Right atrium auricular region (tissue), 2 donors: ENCODE results near the gene AFF1. TPM values are rescaled to one million over a fixed set of nuclear protein-coding genes. Genes with fewer than 3 reads are reported as not detected.
"Not testable (repeated sequence)": the region's sequence is repeated elsewhere in the genome, so short reads cannot be mapped to it uniquely, and the experiment has no call there.

Source experiments
- DNase-seq: peaks from one replicate; pipeline ENCODE4 v3.0.0-alpha.2; 2019; ENCODE audit warnings: low spot score
- H3K27ac ChIP-seq, 2 donors: fragments of 200-600 bp; sonication (generic); 1 replicate in 1 of 2; 2 replicates in 1 of 2; pipeline ENCODE4 v1.5.1; 2016 to 2019
- H3K27me3 ChIP-seq, 2 donors: fragments of 200-600 bp; sonication (generic); one replicate each; pipeline versions ENCODE4 v1.5.1 to v1.6.0; 2017 to 2019
- H3K36me3 ChIP-seq: fragments of 200-600 bp; sonication (generic); one replicate; pipeline ENCODE4 v1.5.1; 2016
- H3K4me1 ChIP-seq, 2 donors: fragments of 200-600 bp; sonication (generic); one replicate each; pipeline versions ENCODE4 v1.5.1 to v1.6.0; 2017 to 2019
- H3K4me3 ChIP-seq, 2 donors: fragments of 200-600 bp; sonication (generic); 1 replicate in 1 of 2; 2 replicates in 1 of 2; pipeline ENCODE4 v1.5.1; 2017 to 2019; ENCODE audit warnings: mild to moderate bottlenecking in 1 of 2, moderate library complexity in 1 of 2
- H3K9me3 ChIP-seq, 2 donors: fragments of 200-600 bp; sonication (generic); one replicate each; pipeline ENCODE4 v1.5.1; 2019
- CTCF ChIP-seq, 2 donors: fragments of 200-600 bp; sonication (generic); IDR thresholded peaks; one replicate each; pipeline ENCODE4 v1.5.1; 2019; ENCODE audit warnings: antibody characterized with exemption in 2 of 2
- total RNA-seq, 2 donors: library from RNA; depleted of rRNA; stranded (reverse); fragments of >200 nt; gene quantifications; one replicate each; pipeline ENCODE4 v1.1.0, GENCODE V29; 2016

The AFF1 gene
- total RNA-seq, 2 donors from 2014 or later: 59.2 to 73.5 TPM

- no peak for DNase-seq
- Histone ChIP-seq H3K36me3 (no peaks in the 10 kb centered on the region), H3K27ac (peak overlapping the region; percentile 59 to 70), H3K4me3 (no peak overlapping the region), H3K9me3 (no peaks in the 10 kb centered on the region), H3K27me3 (no peaks in the 10 kb centered on the region), H3K4me1 (peaks cover 0 to 63% of the 10 kb centered on the region in 2 donors)
- no peak for TF ChIP-seq CTCF (IDR thresholded peaks at IDR 0.05)
Observed at GRCh38 chr4:87068583-87069021, 133.8 kb downstream of the AFF1 start.

- H3K27ac ChIP-seq: peak overlapping the region; percentile 59 to 70
- H3K27me3 ChIP-seq: no peaks in the 10 kb centered on the region
- H3K4me1 ChIP-seq: peaks cover 0 to 68% of the 10 kb centered on the region in 2 donors
- H3K36me3 ChIP-seq: no peaks in the 10 kb centered on the region
- H3K9me3 ChIP-seq: no peaks in the 10 kb centered on the region
- no peak overlapping the region for H3K4me3 ChIP-seq
- DNase-seq: no peak
- no peak for TF ChIP-seq CTCF (IDR thresholded peaks at IDR 0.05)
Observed at GRCh38 chr4:87069037-87069742, 134.4 kb downstream of the AFF1 start.

- Histone ChIP-seq H3K27ac (peak overlapping the region in 1 of 2 donors; percentile 13), H3K36me3 (no peaks in the 10 kb centered on the region), H3K9me3 (no peaks in the 10 kb centered on the region), H3K27me3 (no peaks in the 10 kb centered on the region), H3K4me1 (peaks cover 0 to 88% of the 10 kb centered on the region in 2 donors), H3K4me3 (no peak overlapping the region)
- no peak for DNase-seq
- TF ChIP-seq CTCF (IDR thresholded peaks at IDR 0.05): no peak
Observed at GRCh38 chr4:87071401-87071800, 136.6 kb downstream of the AFF1 start.

GRCh38 chr4:87072545-87072944 is 137.7 kb downstream of the AFF1 start:
- not testable (repeated sequence) for H3K36me3 ChIP-seq, H3K27me3 ChIP-seq, H3K4me3 ChIP-seq, H3K9me3 ChIP-seq, DNase-seq
- peak overlapping the region in 1 of 2 donors; percentile 64 for H3K27ac ChIP-seq
- peaks cover 0 to 92% of the 10 kb centered on the region in 2 donors for H3K4me1 ChIP-seq

- Histone ChIP-seq H3K4me3 (peak overlapping the region in 1 of 2 donors; percentile 0), H3K9me3 (no peaks in the 10 kb centered on the region), H3K27me3 (no peaks in the 10 kb centered on the region), H3K36me3 (no peaks in the 10 kb centered on the region), H3K27ac (peak overlapping the region; percentile 64 to 67), H3K4me1 (peaks cover 0 to 92% of the 10 kb centered on the region in 2 donors)
- DNase-seq: no peak
- no peak for TF ChIP-seq CTCF (IDR thresholded peaks at IDR 0.05)
Observed at GRCh38 chr4:87073199-87074120, 138.6 kb downstream of the AFF1 start.

GRCh38 chr4:87074121-87074488 is 139.3 kb downstream of the AFF1 start:
- Histone ChIP-seq H3K27ac (peak overlapping the region; percentile 64 to 67), H3K4me1 (peaks cover 0 to 93% of the 10 kb centered on the region in 2 donors), H3K4me3 (no peak overlapping the region)

More at GRCh38 chr4:87074121-87074488, 139.3 kb downstream of the AFF1 start:
- no peak for DNase-seq
- no peak for TF ChIP-seq CTCF (IDR thresholded peaks at IDR 0.05)
- no peaks in the 10 kb centered on the region for H3K36me3 ChIP-seq
- no peaks in the 10 kb centered on the region for H3K9me3 ChIP-seq
- no peaks in the 10 kb centered on the region for H3K27me3 ChIP-seq
